IPS DF 6.9 (cell line): ENCODE measurements around the gene MED31.

Experiments
- DNase-seq: peaks from one replicate; pipeline ENCODE4 v3.0.0-alpha.2; 2013; ENCODE audit warnings: low read depth, low spot score
- H3K27ac ChIP-seq: one replicate; pipeline ENCODE4 v1.5.1; 2013; ENCODE audit warnings: low read length, control low read depth
- H3K27me3 ChIP-seq: 2 replicates; pipeline ENCODE4 v1.6.1; 2013; ENCODE audit warnings: mild to moderate bottlenecking, low read length; ENCODE audit not compliant: control insufficient read depth, insufficient read depth
- H3K36me3 ChIP-seq: 2 replicates; pipeline ENCODE4 v1.6.1; 2013; ENCODE audit warnings: low read length; ENCODE audit not compliant: control insufficient read depth, insufficient read depth
- H3K4me1 ChIP-seq: 2 replicates; pipeline ENCODE4 v1.6.1; 2013; ENCODE audit warnings: low read length; ENCODE audit not compliant: control insufficient read depth, insufficient read depth
- H3K4me3 ChIP-seq: 2 replicates; pipeline ENCODE4 v1.5.1; 2013; ENCODE audit warnings: mild to moderate bottlenecking, low read length
- H3K9me3 ChIP-seq: 2 replicates; pipeline ENCODE4 v1.6.1; 2013; ENCODE audit warnings: low read length, inconsistent platforms; ENCODE audit not compliant: control insufficient read depth, insufficient read depth
- WGBS: extraction: QIAGEN DNeasy Blood & Tissue Kit; methylation state at CpG from one replicate; pipeline ENCODE4 v1.1.7; 2013; ENCODE audit warnings: mixed read lengths, missing lambda C conversion rate; ENCODE audit not compliant: insufficient read length, insufficient coverage; 5-methylcytosine and 5-hydroxymethylcytosine counted together

MED31 gene

GRCh38 chr17:6639586-6640535 is 11.5 kb downstream of the MED31 start:
- H3K4me1 ChIP-seq: no peaks in the 10 kb centered on the region
- H3K36me3 ChIP-seq: 0 out of 2 replicates have a peak, but pooled peaks cover 3% of the 10 kb centered on the region
- no peaks in the 10 kb centered on the region for H3K27me3 ChIP-seq
- H3K4me3 ChIP-seq: peak overlapping the region; percentile 89
- no peak for DNase-seq
- H3K9me3 ChIP-seq: no peaks in the 10 kb centered on the region
- H3K27ac ChIP-seq: no peak overlapping the region
- WGBS: no CpG with 5 or more reads among the region's 67 CpGs

DNA sequence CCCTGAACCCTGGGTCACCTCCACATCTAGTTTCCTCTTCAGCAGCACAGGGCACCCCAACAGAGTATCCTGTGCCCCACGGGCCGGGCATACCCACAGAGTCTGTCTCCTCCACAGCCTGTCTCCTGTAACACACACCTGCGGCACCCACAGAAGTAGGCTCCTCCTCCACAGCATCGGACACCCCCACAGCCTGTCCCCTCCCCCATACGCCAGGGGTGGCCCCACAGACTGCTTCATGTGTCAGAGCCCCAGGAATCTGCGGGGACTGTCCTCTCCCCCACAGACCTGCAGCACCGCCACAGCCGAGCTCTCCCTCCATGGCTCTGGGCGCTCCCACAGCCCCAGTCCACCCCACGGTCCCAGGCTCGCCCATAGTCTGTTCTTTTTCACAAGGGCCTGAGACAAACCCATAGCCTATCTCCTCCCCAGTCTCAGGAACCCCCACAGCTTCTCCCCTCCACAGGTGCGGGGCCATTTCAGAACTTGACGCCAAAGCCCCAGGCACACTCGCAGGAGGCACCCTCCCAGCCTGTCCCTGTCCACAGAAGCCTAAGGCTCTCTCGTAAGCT is 12.3 kb downstream of the MED31 start:
- Histone ChIP-seq H3K36me3 (0 out of 2 replicates have a peak, but pooled peaks cover 3% of the 10 kb centered on the region), H3K9me3 (no peaks in the 10 kb centered on the region), H3K27me3 (no peaks in the 10 kb centered on the region), H3K4me1 (no peaks in the 10 kb centered on the region), H3K4me3 (no peak overlapping the region; the same call in 1 of the 2 replicates), H3K27ac (no peak overlapping the region)
- no CpG with 5 or more reads among the region's 15 CpGs for WGBS
- DNase-seq: no peak

- H3K27me3 ChIP-seq: no peaks in the 10 kb centered on the region
- no peaks in the 10 kb centered on the region for H3K4me1 ChIP-seq
- no peaks in the 10 kb centered on the region for H3K9me3 ChIP-seq
- no peak overlapping the region for H3K27ac ChIP-seq
- H3K36me3 ChIP-seq: 0 out of 2 replicates have a peak, but pooled peaks cover under 1% of the 10 kb centered on the region
- no CpG with 5 or more reads among the region's 24 CpGs for WGBS
- H3K4me3 ChIP-seq: no peak overlapping the region
- DNase-seq: no peak
Measured at GRCh38 chr17:6638046-6638908, 13.1 kb downstream of the MED31 start.

- H3K4me3 ChIP-seq: no peak overlapping the region
- no peaks in the 10 kb centered on the region for H3K4me1 ChIP-seq
- no CpG with 5 or more reads among the region's 6 CpGs for WGBS
- H3K27me3 ChIP-seq: no peaks in the 10 kb centered on the region
- DNase-seq: no peak
- H3K27ac ChIP-seq: no peak overlapping the region
- H3K9me3 ChIP-seq: no peaks in the 10 kb centered on the region
- H3K36me3 ChIP-seq: no peaks in the 10 kb centered on the region; the same call in 1 of the 2 replicates
Measured at GRCh38 chr17:6637458-6637840, 14.0 kb downstream of the MED31 start.

GRCh38 chr17:6636616-6637457 is 14.6 kb downstream of the MED31 start:
- H3K9me3 ChIP-seq: no peaks in the 10 kb centered on the region
- WGBS: no CpG with 5 or more reads among the region's 17 CpGs
- H3K4me1 ChIP-seq: no peaks in the 10 kb centered on the region
- no peak for DNase-seq
- H3K4me3 ChIP-seq: no peak overlapping the region
- no peak overlapping the region for H3K27ac ChIP-seq
- H3K36me3 ChIP-seq: no peaks in the 10 kb centered on the region; the same call in 1 of the 2 replicates
- no peaks in the 10 kb centered on the region for H3K27me3 ChIP-seq

- no peaks in the 10 kb centered on the region for H3K9me3 ChIP-seq
Measured at GRCh38 chr17:6636105-6636504, 15.3 kb downstream of the MED31 start.

GRCh38 chr17:6633263-6633662 is 18.1 kb downstream of the MED31 start:
- no peak for DNase-seq
- no peak overlapping the region for H3K27ac ChIP-seq
- H3K4me1 ChIP-seq: no peaks in the 10 kb centered on the region
- no peaks in the 10 kb centered on the region for H3K9me3 ChIP-seq
- no peaks in the 10 kb centered on the region for H3K27me3 ChIP-seq
- H3K36me3 ChIP-seq: no peaks in the 10 kb centered on the region; the same call in 1 of the 2 replicates
- WGBS: no CpG with 5 or more reads among the region's 3 CpGs
- no peak overlapping the region for H3K4me3 ChIP-seq

More at GRCh38 chr17:6636105-6636504, 15.3 kb downstream of the MED31 start:
- H3K27me3 ChIP-seq: no peaks in the 10 kb centered on the region
- H3K36me3 ChIP-seq: no peaks in the 10 kb centered on the region; the same call in 1 of the 2 replicates
- no peak for DNase-seq
- H3K4me3 ChIP-seq: no peak overlapping the region
- H3K4me1 ChIP-seq: no peaks in the 10 kb centered on the region
- H3K27ac ChIP-seq: no peak overlapping the region
- no CpG with 5 or more reads among the region's 2 CpGs for WGBS

DNA sequence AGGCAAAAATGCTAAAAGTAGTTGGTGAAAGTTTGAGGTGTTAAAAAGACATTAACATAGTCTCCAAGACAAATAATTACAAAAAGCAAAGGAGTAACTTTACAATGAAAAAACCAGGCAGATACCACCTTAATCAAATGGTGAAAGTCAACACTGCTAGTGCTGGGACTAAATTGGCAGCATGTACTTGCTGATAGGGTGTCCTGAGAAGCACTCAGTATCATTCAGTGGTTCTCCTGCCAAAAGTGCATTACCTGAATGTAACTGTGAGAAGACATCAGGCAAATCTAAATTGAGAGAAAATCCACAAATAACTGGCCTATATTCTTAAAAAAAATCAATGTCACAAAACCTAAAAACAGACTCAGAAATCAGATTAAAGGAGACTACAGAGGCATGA is 18.9 kb downstream of the MED31 start:
- H3K27ac ChIP-seq: no peak overlapping the region

GRCh38 chr17:6630390-6630789 is 21.0 kb downstream of the MED31 start:
- H3K4me3 ChIP-seq: no peak overlapping the region
- no peak for DNase-seq
- H3K4me1 ChIP-seq: no peaks in the 10 kb centered on the region
- WGBS: no CpG with 5 or more reads among the region's 1 CpG
- no peaks in the 10 kb centered on the region for H3K9me3 ChIP-seq
- no peaks in the 10 kb centered on the region for H3K27me3 ChIP-seq
- no peak overlapping the region for H3K27ac ChIP-seq
- H3K36me3 ChIP-seq: no peaks in the 10 kb centered on the region; the same call in 1 of the 2 replicates

More for the DNA sequence above, 18.9 kb downstream of the MED31 start:
- no peak overlapping the region for H3K4me3 ChIP-seq
- no peaks in the 10 kb centered on the region for H3K4me1 ChIP-seq
- no peaks in the 10 kb centered on the region; the same call in 1 of the 2 replicates for H3K36me3 ChIP-seq
- no peaks in the 10 kb centered on the region for H3K9me3 ChIP-seq
- no peak for DNase-seq
- no peaks in the 10 kb centered on the region for H3K27me3 ChIP-seq
